ENCODE data around the gene NXPH2. TPM values are rescaled to one million over a fixed set of nuclear protein-coding genes. Genes with fewer than 3 reads are reported as not detected.

Gene NXPH2
- total and polyA plus RNA-seq, 9 of the 15 experiments (the other 6 are each of a cell fraction or from before 2014, with no cell fraction given): not detected

DNA sequence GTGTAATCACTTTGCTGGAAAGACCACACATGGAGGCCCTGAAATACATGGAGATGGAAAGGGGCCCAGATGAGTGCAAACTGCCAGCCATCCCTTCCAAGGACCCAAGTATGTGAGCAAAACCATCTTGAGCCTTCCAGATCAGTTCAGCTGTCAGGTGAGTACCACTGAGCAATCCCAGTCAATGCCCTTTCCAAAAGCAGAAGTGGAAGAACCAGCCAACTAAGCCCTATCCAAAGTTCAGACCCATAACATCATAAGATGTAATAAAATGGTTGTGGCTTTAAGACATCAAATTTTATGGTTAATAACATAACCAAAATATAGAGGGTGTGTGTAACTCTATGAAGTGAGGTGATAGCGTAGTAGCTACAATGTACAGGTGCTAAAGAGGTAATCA, 88.5 kb downstream of the NXPH2 start:
- ATAC-seq (no peak), DNase-seq (ENCODE audit: extremely low read depth in 1 of 4, low spot score in 3 of 4) (no peak), FAIRE-seq (no peak)
- no TSS peak for BruUV-seq (replicated peaks)
- Histone ChIP-seq H4K20me1 (replicated peaks; ENCODE audit: control insufficient read depth, insufficient read depth, low read length) (no peaks in the 10 kb centered on the region), H3K9me3 (replicated peaks; ENCODE audit: control insufficient read depth, insufficient read depth, low read depth, low read length) (no peaks in the 10 kb centered on the region), H3K27me3 (ENCODE audit: control insufficient read depth in 2 of 2, insufficient read depth in 2 of 2, low read length in 2 of 2) (no peaks in the 10 kb centered on the region), H3K4me3 (no peak overlapping the region), H3K27ac (ENCODE audit: extremely low read depth, low read depth, low read length) (no peak overlapping the region), H3K36me3 (ENCODE audit: control insufficient read depth, insufficient read depth, low read length) (no peaks in the 10 kb centered on the region), H3K4me1 (replicated peaks in 1 of 2; ENCODE audit: control insufficient read depth in 2 of 2, insufficient read depth in 2 of 2, low read length in 2 of 2) (no peaks in the 10 kb centered on the region), H2AFZ (ENCODE audit: low read depth, low read length) (no peak overlapping the region), H3K79me2 (ENCODE audit: control insufficient read depth, insufficient read depth, low read length) (no peaks in the 10 kb centered on the region), H3K9me1 (ENCODE audit: control insufficient read depth, insufficient read depth, low read length) (no peaks in the 10 kb centered on the region), H3K4me2 (ENCODE audit: insufficient read depth, low read length) (no peak overlapping the region), H3K9ac (ENCODE audit: insufficient read depth in 1 of 2, low read depth in 2 of 2, low read length in 2 of 2) (no peak overlapping the region)
- in situ Hi-C loops (cut with MboI) (no loop called here), intact Hi-C loops (cut with micrococcal nuclease) (no loop called here)
- TF ChIP-seq SPI1 (IDR thresholded peaks at IDR 0.05; ENCODE audit: borderline replicate concordance, low read depth, low read length): 0 out of 2 replicates have a peak, but pooled peaks have one; percentile 13
- no peak for TF ChIP-seq CSDE1 (IDR thresholded peaks at IDR 0.05)
- ChIA-PET CTCF (ENCODE audit: low intra/inter-chr PET ratio) (no interaction called here), POLR2A (no interaction called here)
- 0% methylated on average over 1 of the region's 1 CpG for WGBS (ENCODE audit: insufficient coverage, low coverage, missing lambda C conversion rate)

DNA sequence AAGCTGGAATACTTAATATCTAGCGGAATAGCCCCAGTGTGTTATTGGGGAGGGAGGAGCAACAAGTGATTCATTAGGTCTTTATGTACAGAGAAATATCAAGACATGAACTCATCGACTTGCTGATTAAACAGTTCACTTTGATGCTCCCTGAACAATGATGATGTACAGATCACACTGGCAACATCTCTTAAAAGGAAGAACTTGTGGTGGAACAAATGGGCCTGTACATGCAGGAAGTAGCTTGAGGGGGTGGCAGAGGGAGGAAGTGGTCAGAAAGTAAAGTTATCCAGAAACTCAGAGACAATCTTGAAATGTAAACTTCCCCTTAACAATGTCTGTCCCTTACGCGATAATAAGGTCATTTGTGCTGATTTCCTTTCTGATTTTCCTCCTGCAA, 90.5 kb downstream of the NXPH2 start:
- WGBS (ENCODE audit: insufficient coverage, low coverage, missing lambda C conversion rate): 4% methylated on average over 4 of the region's 4 CpGs
- Histone ChIP-seq H3K4me1 (replicated peaks in 1 of 2; ENCODE audit: control insufficient read depth in 2 of 2, insufficient read depth in 2 of 2, low read length in 2 of 2) (no peaks in the 10 kb centered on the region), H3K9me3 (replicated peaks; ENCODE audit: control insufficient read depth, insufficient read depth, low read depth, low read length) (no peaks in the 10 kb centered on the region), H3K9ac (ENCODE audit: insufficient read depth in 1 of 2, low read depth in 2 of 2, low read length in 2 of 2) (no peak overlapping the region), H3K79me2 (ENCODE audit: control insufficient read depth, insufficient read depth, low read length) (no peaks in the 10 kb centered on the region), H3K27ac (ENCODE audit: extremely low read depth, low read depth, low read length) (no peak overlapping the region), H3K9me1 (ENCODE audit: control insufficient read depth, insufficient read depth, low read length) (no peaks in the 10 kb centered on the region), H3K36me3 (ENCODE audit: control insufficient read depth, insufficient read depth, low read length) (no peaks in the 10 kb centered on the region), H3K4me3 (no peak overlapping the region), H3K4me2 (ENCODE audit: insufficient read depth, low read length) (no peak overlapping the region), H2AFZ (ENCODE audit: low read depth, low read length) (no peak overlapping the region), H3K27me3 (ENCODE audit: control insufficient read depth in 2 of 2, insufficient read depth in 2 of 2, low read length in 2 of 2) (no peaks in the 10 kb centered on the region), H4K20me1 (replicated peaks; ENCODE audit: control insufficient read depth, insufficient read depth, low read length) (no peaks in the 10 kb centered on the region)
- in situ Hi-C loops (cut with MboI): no loop called here
- intact Hi-C loops (cut with micrococcal nuclease): no loop called here
- FAIRE-seq: no peak
- POLR2A ChIA-PET: no interaction called here
- CTCF ChIA-PET (ENCODE audit: low intra/inter-chr PET ratio): no interaction called here
- BruUV-seq (replicated peaks): no TSS peak
- no peak for TF ChIP-seq HDAC3 (IDR thresholded peaks at IDR 0.05; ENCODE audit: borderline replicate concordance, partially characterized antibody)
- TF ChIP-seq MYC (IDR thresholded peaks at IDR 0.05; ENCODE audit: low read depth, low read length): no peak
- no peak for TF ChIP-seq MYC (CRISPR knock-in tag; IDR thresholded peaks at IDR 0.05; ENCODE audit: borderline replicate concordance, low read depth)
- TF ChIP-seq L3MBTL2 (IDR thresholded peaks at IDR 0.05): no peak
- no peak for TF ChIP-seq BHLHE40 (IDR thresholded peaks at IDR 0.05; ENCODE audit: low read length)
- no peak for TF ChIP-seq SPI1 (IDR thresholded peaks at IDR 0.05; ENCODE audit: borderline replicate concordance, low read depth, low read length)
- no peak for TF ChIP-seq SIRT6 (IDR thresholded peaks at IDR 0.05; ENCODE audit: low read depth, low read length)
- TF ChIP-seq NCOA4 (IDR thresholded peaks at IDR 0.05; ENCODE audit: partially characterized antibody): no peak
- TF ChIP-seq HDAC8 (tag; IDR thresholded peaks at IDR 0.05): no peak
- TF ChIP-seq PURB (CRISPR knock-in tag; IDR thresholded peaks at IDR 0.05; ENCODE audit: low read depth): no peak
- TF ChIP-seq WHSC1 (IDR thresholded peaks at IDR 0.05; ENCODE audit: low read length): no peak
- no peak for TF ChIP-seq ZNF253 (CRISPR knock-in tag; conservative IDR thresholded peaks at IDR 0.05)
- TF ChIP-seq PHF20 (IDR thresholded peaks at IDR 0.05; ENCODE audit: partially characterized antibody): no peak
- ATAC-seq: no peak
- no peak for DNase-seq (ENCODE audit: extremely low read depth in 1 of 4, low spot score in 3 of 4)
